ENCODE results near the gene SLC4A1AP. TPM values are rescaled to one million over a fixed set of nuclear protein-coding genes. Genes with fewer than 3 reads are reported as not detected.
"Not testable (repeated sequence)": the region's sequence is repeated elsewhere in the genome, so short reads cannot be mapped to it uniquely, and the experiment has no call there.

Gene SLC4A1AP
- total RNA-seq, 1 donor from 2014 or later = 29.7 TPM

- DNase-seq = no peak
These were observed 10.9 kb upstream of the SLC4A1AP start for GRCh38 chr2:27652790-27653189.

- DNase-seq = no peak
These were observed 10.3 kb upstream of the SLC4A1AP start for GRCh38 chr2:27653397-27653796.

- DNase-seq = no peak
These were observed 8.3 kb upstream of the SLC4A1AP start for GRCh38 chr2:27655155-27655951.

GRCh38 chr2:27661371-27661770, 2.3 kb upstream of the SLC4A1AP start:
- no peak for DNase-seq

- DNase-seq = no peak
These were observed 475 bp downstream of the SLC4A1AP start for GRCh38 chr2:27664154-27664574.

GRCh38 chr2:27664622-27665363, 1.1 kb downstream of the SLC4A1AP start:
- no peak for DNase-seq

- no peak for DNase-seq
These were observed 3.8 kb downstream of the SLC4A1AP start for GRCh38 chr2:27667446-27667845.

- DNase-seq = no peak
These were observed 7.5 kb downstream of the SLC4A1AP start for GRCh38 chr2:27671235-27671634.

- DNase-seq = peak; percentile 36
These were observed 9.2 kb downstream of the SLC4A1AP start for GRCh38 chr2:27672723-27673486.

GRCh38 chr2:27680571-27680970, 16.9 kb downstream of the SLC4A1AP start:
- DNase-seq = no peak

- no peak for DNase-seq
These were observed 18.2 kb downstream of the SLC4A1AP start for GRCh38 chr2:27681841-27682240.

- DNase-seq = not testable (repeated sequence)
These were observed 18.7 kb downstream of the SLC4A1AP start for GRCh38 chr2:27682334-27682771.

- DNase-seq = peak; percentile 95
These were observed 19.8 kb downstream of the SLC4A1AP start for GRCh38 chr2:27683390-27684071.

GRCh38 chr2:27685006-27685405, 21.3 kb downstream of the SLC4A1AP start:
- not testable (repeated sequence) for DNase-seq

GRCh38 chr2:27685577-27685976, 21.9 kb downstream of the SLC4A1AP start:
- DNase-seq = no peak

GRCh38 chr2:27687232-27687631, 23.5 kb downstream of the SLC4A1AP start:
- no peak for DNase-seq

GRCh38 chr2:27689424-27689823, 25.7 kb downstream of the SLC4A1AP start:
- no peak for DNase-seq

GRCh38 chr2:27690052-27690451, 26.4 kb downstream of the SLC4A1AP start:
- DNase-seq = no peak

GRCh38 chr2:27697660-27698059, 34.0 kb downstream of the SLC4A1AP start:
- no peak for DNase-seq

GRCh38 chr2:27701676-27702075, 38.0 kb downstream of the SLC4A1AP start:
- peak; percentile 86 for DNase-seq

- no peak for DNase-seq
These were observed 38.6 kb downstream of the SLC4A1AP start for GRCh38 chr2:27702302-27702701.

All from tongue (tissue), 2 donors.